Uterus (tissue), 2 donors: Measurements from ENCODE around the gene SNU13.

Source experiments
- POLR2A ChIP-seq, 2 donors: fragments of 450-650 bp; IDR thresholded peaks; one replicate each; pipeline ENCODE4 v1.6.1; 2016; ENCODE audit warnings: antibody characterized with exemption in 2 of 2, mild to moderate bottlenecking in 1 of 2, moderate library complexity in 1 of 2
- TF ChIP-seq, protein P1 (sequence below), 4 experiments: fragments of 200-600 bp in 2 of 4; fragments of 450-650 bp in 2 of 4; sonication (generic) in 2 of 4; IDR thresholded peaks; one replicate each; pipeline ENCODE4 v1.5.1; 2016 to 2019; ENCODE audit warnings: antibody characterized with exemption in 4 of 4, mild to moderate bottlenecking in 2 of 4, moderate library complexity in 1 of 4

DNA sequence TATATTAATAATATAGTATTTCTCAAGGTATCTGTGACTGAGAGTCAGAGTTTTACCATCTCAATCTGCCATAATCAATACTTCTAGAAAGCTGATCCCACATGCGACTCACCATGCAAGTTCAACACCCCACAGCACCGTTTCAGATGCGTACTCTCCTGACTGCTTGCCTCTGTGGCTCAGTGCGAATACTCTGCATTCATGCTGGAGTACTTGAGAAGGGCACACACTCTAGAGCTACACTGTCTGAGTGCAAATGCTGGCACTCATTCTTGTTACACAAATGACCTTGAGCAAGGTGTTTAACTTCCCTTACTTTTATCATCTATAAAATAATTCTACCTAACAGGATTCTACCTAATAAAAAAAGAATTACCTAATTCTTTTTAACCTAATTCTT lies 12.5 kb downstream of the SNU13 start:
- TF ChIP-seq, protein P1, sequence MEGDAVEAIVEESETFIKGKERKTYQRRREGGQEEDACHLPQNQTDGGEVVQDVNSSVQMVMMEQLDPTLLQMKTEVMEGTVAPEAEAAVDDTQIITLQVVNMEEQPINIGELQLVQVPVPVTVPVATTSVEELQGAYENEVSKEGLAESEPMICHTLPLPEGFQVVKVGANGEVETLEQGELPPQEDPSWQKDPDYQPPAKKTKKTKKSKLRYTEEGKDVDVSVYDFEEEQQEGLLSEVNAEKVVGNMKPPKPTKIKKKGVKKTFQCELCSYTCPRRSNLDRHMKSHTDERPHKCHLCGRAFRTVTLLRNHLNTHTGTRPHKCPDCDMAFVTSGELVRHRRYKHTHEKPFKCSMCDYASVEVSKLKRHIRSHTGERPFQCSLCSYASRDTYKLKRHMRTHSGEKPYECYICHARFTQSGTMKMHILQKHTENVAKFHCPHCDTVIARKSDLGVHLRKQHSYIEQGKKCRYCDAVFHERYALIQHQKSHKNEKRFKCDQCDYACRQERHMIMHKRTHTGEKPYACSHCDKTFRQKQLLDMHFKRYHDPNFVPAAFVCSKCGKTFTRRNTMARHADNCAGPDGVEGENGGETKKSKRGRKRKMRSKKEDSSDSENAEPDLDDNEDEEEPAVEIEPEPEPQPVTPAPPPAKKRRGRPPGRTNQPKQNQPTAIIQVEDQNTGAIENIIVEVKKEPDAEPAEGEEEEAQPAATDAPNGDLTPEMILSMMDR (IDR thresholded peaks at IDR 0.05) = no peak
- TF ChIP-seq POLR2A (IDR thresholded peaks at IDR 0.05) = no peak
